ENCODE results near the gene BPIFB3. TPM values are rescaled to one million over a fixed set of nuclear protein-coding genes. Genes with fewer than 3 reads are reported as not detected.
A peak's percentile ranks its signal among the peaks of the same experiment; 100 is the strongest.

The BPIFB3 gene
- polyA plus RNA-seq, 1 donor (not counting 4 experiments of a cell fraction or from before 2014, with no cell fraction given): not detected

DNA sequence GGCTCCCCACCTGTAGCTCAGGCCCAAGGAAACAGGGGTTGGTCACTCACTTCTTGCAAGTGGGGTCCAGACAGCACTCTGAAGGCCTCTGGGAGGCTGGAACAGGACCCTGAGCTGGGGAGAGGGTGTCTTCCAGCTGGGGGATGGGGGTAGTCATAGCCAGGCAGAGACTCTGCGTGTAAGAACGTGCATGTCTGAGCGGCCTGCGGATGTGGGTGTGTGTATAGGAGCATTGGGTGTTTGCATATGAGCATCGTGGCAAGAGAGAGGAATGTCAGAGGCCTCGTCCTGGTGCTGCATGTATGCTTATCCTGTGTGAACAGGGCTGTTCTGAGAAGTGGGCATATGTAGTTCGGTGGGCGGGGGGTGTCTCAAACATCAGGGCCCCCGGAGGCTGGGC lies 12.1 kb downstream of the BPIFB3 start:
- no peak for FAIRE-seq
- DNase-seq (ENCODE audit: low read depth, low spot score): peak; percentile 4
- dilution Hi-C loops (cut with MboI; ENCODE audit: extremely low pct_ligation_motif_present, low sequenced_read_pairs): no loop called here

DNA sequence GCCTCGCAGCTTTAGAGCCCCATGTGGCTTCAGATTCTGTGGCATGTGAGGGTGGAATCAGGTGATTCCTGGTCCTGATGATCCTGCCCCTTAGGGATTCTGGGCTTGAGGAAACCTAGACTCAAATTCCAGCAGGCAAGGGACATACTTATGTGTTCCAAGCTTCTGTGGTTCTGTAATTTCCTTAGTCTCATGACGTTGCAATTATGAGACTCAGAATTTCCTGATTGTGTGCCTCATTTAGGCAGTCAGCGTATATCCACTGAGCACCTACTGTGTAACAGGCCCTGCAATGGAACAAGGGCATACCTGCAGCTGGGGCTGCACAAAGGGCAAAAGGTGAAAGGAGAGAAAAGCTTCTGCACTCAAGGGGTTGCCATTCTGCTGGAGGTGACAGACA lies 14.1 kb downstream of the BPIFB3 start:
- no peak overlapping the region for H2AFZ ChIP-seq (ENCODE audit: control insufficient read depth, low read length)
- no peak overlapping the region for H3K4me2 ChIP-seq (ENCODE audit: control insufficient read depth, extremely low read depth, insufficient read depth, low read depth, low read length)
- no peaks in the 10 kb centered on the region for H4K20me1 ChIP-seq (ENCODE audit: control insufficient read depth, extremely low read depth, insufficient read depth, low read length)
- H3K4me1 ChIP-seq (ENCODE audit: control insufficient read depth, extremely low read depth, insufficient read depth, low read length): peaks cover 4% of the 10 kb centered on the region
- H3K9ac ChIP-seq (ENCODE audit: control insufficient read depth, extremely low read depth, insufficient read depth, low read length): no peak overlapping the region
- TF ChIP-seq, protein P1, sequence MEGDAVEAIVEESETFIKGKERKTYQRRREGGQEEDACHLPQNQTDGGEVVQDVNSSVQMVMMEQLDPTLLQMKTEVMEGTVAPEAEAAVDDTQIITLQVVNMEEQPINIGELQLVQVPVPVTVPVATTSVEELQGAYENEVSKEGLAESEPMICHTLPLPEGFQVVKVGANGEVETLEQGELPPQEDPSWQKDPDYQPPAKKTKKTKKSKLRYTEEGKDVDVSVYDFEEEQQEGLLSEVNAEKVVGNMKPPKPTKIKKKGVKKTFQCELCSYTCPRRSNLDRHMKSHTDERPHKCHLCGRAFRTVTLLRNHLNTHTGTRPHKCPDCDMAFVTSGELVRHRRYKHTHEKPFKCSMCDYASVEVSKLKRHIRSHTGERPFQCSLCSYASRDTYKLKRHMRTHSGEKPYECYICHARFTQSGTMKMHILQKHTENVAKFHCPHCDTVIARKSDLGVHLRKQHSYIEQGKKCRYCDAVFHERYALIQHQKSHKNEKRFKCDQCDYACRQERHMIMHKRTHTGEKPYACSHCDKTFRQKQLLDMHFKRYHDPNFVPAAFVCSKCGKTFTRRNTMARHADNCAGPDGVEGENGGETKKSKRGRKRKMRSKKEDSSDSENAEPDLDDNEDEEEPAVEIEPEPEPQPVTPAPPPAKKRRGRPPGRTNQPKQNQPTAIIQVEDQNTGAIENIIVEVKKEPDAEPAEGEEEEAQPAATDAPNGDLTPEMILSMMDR (optimal IDR thresholded peaks at IDR 0.05 in 1 of 3, IDR thresholded peaks at IDR 0.05 in 1 of 3, conservative IDR thresholded peaks at IDR 0.05 in 1 of 3; ENCODE audit: extremely low read depth in 1 of 3, insufficient read depth in 2 of 3, low read length in 3 of 3): no peak
- no peak for TF ChIP-seq EZH2 (IDR thresholded peaks at IDR 0.05; ENCODE audit: low read length)
- no peaks in the 10 kb centered on the region for H3K36me3 ChIP-seq (ENCODE audit: control insufficient read depth in 2 of 2, extremely low read depth in 1 of 2, insufficient read depth in 2 of 2, low read length in 2 of 2)
- H3K9me3 ChIP-seq (ENCODE audit: control insufficient read depth, low read depth, low read length): no peaks in the 10 kb centered on the region
- FAIRE-seq: no peak
- no peaks in the 10 kb centered on the region for H3K27me3 ChIP-seq (ENCODE audit: control insufficient read depth, extremely low read depth, insufficient read depth, low read length)
- dilution Hi-C loops (cut with MboI; ENCODE audit: extremely low pct_ligation_motif_present, low sequenced_read_pairs): no loop called here
- no peaks in the 10 kb centered on the region for H3K9me1 ChIP-seq (ENCODE audit: control insufficient read depth, extremely low read depth, insufficient read depth, low read length)
- no peak overlapping the region for H3K27ac ChIP-seq (ENCODE audit: control insufficient read depth, insufficient read depth, low read length)
- H3K79me2 ChIP-seq (ENCODE audit: control insufficient read depth, insufficient read depth, low read length): no peaks in the 10 kb centered on the region
- no peak for DNase-seq (ENCODE audit: low read depth, low spot score)
- H3K4me3 ChIP-seq (ENCODE audit: control insufficient read depth in 2 of 3, extremely low read depth in 1 of 3, insufficient read depth in 2 of 3, low read depth in 1 of 3, low read length in 3 of 3): no peak overlapping the region

More for the DNA sequence above, 12.1 kb downstream of the BPIFB3 start:
- TF ChIP-seq EZH2 (IDR thresholded peaks at IDR 0.05; ENCODE audit: low read length): no peak
- TF ChIP-seq, protein P1 (optimal IDR thresholded peaks at IDR 0.05 in 1 of 3, IDR thresholded peaks at IDR 0.05 in 1 of 3, conservative IDR thresholded peaks at IDR 0.05 in 1 of 3; ENCODE audit: extremely low read depth in 1 of 3, insufficient read depth in 2 of 3, low read length in 3 of 3): no peak
- Histone ChIP-seq H4K20me1 (ENCODE audit: control insufficient read depth, extremely low read depth, insufficient read depth, low read length) (no peaks in the 10 kb centered on the region), H3K27ac (ENCODE audit: control insufficient read depth, insufficient read depth, low read length) (no peak overlapping the region), H2AFZ (ENCODE audit: control insufficient read depth, low read length) (no peak overlapping the region), H3K4me2 (ENCODE audit: control insufficient read depth, extremely low read depth, insufficient read depth, low read depth, low read length) (no peak overlapping the region), H3K79me2 (ENCODE audit: control insufficient read depth, insufficient read depth, low read length) (no peaks in the 10 kb centered on the region), H3K4me3 (ENCODE audit: control insufficient read depth in 2 of 3, extremely low read depth in 1 of 3, insufficient read depth in 2 of 3, low read depth in 1 of 3, low read length in 3 of 3) (no peak overlapping the region), H3K9me1 (ENCODE audit: control insufficient read depth, extremely low read depth, insufficient read depth, low read length) (no peaks in the 10 kb centered on the region), H3K27me3 (ENCODE audit: control insufficient read depth, extremely low read depth, insufficient read depth, low read length) (no peaks in the 10 kb centered on the region), H3K9ac (ENCODE audit: control insufficient read depth, extremely low read depth, insufficient read depth, low read length) (no peak overlapping the region), H3K4me1 (ENCODE audit: control insufficient read depth, extremely low read depth, insufficient read depth, low read length) (peaks cover 4% of the 10 kb centered on the region), H3K9me3 (ENCODE audit: control insufficient read depth, low read depth, low read length) (no peaks in the 10 kb centered on the region), H3K36me3 (ENCODE audit: control insufficient read depth in 2 of 2, extremely low read depth in 1 of 2, insufficient read depth in 2 of 2, low read length in 2 of 2) (no peaks in the 10 kb centered on the region)
